PC-9 (cell line): Measurements from ENCODE around the gene CHST1. TPM values are rescaled to one million over a fixed set of nuclear protein-coding genes. Genes with fewer than 3 reads are reported as not detected.

Experiments used
- BruUV-seq: library from RNA; stranded (reverse); fragments of 400-500 nt; replicated peaks from 2 replicates; lab custom pipeline; 2021; lab: Mats Ljungman, UMichigan
- CTCF ChIA-PET: fragments of 300-600 bp; sonication (Branson Sonifier 250); formaldehyde crosslinking; loops from one replicate; lab custom pipeline; 2022; ENCODE audit warnings: antibody characterized with exemption; lab: Charles Lee
- POLR2A ChIA-PET: fragments of 300-600 bp; sonication (Branson Sonifier 250); formaldehyde crosslinking; loops from one replicate; lab custom pipeline; 2022; ENCODE audit warnings: antibody characterized with exemption; ENCODE audit not compliant: unreplicated experiment; lab: Charles Lee
- DNase-seq, 2 experiments: peaks; one replicate each; pipeline versions ENCODE4 v3.0.0 to v3.0.0-alpha.2; 2015 to 2022; ENCODE audit warnings: mixed read lengths in 1 of 2
- H2AFZ ChIP-seq: fragments of 200-600 bp; sonication (generic); 2 replicates; pipeline ENCODE4 v1.8.1; 2017; ENCODE audit warnings: antibody characterized with exemption
- H3F3A ChIP-seq: fragments of 200-600 bp; sonication (generic); 2 replicates; pipeline ENCODE4 v1.8.1; 2017; ENCODE audit warnings: antibody characterized with exemption, mild to moderate bottlenecking, low read depth; ENCODE audit not compliant: insufficient read depth
- H3K27ac ChIP-seq: fragments of 200-600 bp; sonication (generic); 2 replicates; pipeline ENCODE4 v1.6.1; 2016; ENCODE audit warnings: mixed run types
- H3K27me3 ChIP-seq: fragments of 200-600 bp; sonication (generic); 2 replicates; pipeline ENCODE4 v1.6.1; 2016; ENCODE audit warnings: low read depth, mixed run types; ENCODE audit not compliant: insufficient read depth
- H3K36me3 ChIP-seq: fragments of 200-600 bp; sonication (generic); 2 replicates; pipeline ENCODE4 v1.6.1; 2016; ENCODE audit warnings: low read depth, mixed run types
- H3K4me1 ChIP-seq: fragments of 200-600 bp; sonication (generic); replicated peaks from 2 replicates; pipeline ENCODE4 v1.6.1; 2016; ENCODE audit warnings: mixed run types; ENCODE audit not compliant: insufficient read depth
- H3K4me2 ChIP-seq: fragments of 200-600 bp; sonication (generic); 2 replicates; pipeline ENCODE4 v1.6.1; 2017; ENCODE audit warnings: mixed run types
- H3K4me3 ChIP-seq: fragments of 200-600 bp; sonication (generic); 2 replicates; pipeline ENCODE4 v1.6.1; 2016; ENCODE audit warnings: mixed run types
- H3K79me2 ChIP-seq: fragments of 200-600 bp; sonication (generic); 2 replicates; pipeline ENCODE4 v1.6.1; 2017; ENCODE audit warnings: low read depth, mixed run types
- H3K9me2 ChIP-seq: fragments of 200-600 bp; sonication (generic); 2 replicates; pipeline ENCODE4 v1.8.1; 2017; ENCODE audit warnings: mild to moderate bottlenecking; ENCODE audit not compliant: insufficient read depth
- H3K9me3 ChIP-seq: fragments of 200-600 bp; sonication (generic); 2 replicates; pipeline ENCODE4 v1.8.1; 2016; ENCODE audit warnings: low read depth; ENCODE audit not compliant: insufficient read depth
- H4K20me1 ChIP-seq: fragments of 200-600 bp; sonication (generic); 2 replicates; pipeline ENCODE4 v1.8.1; 2017; ENCODE audit not compliant: insufficient read depth
- EZH2 ChIP-seq: fragments of 200-600 bp; sonication (generic); IDR thresholded peaks from 2 replicates; pipeline ENCODE4 v1.8.0; 2017; ENCODE audit warnings: antibody characterized with exemption, low read depth
- intact Hi-C: fragments of 100-400 bp; cut with micrococcal nuclease; formaldehyde crosslinking; loops from one replicate; pipeline ENCODE4 v1.10.0; 2022; ENCODE audit not compliant: unreplicated experiment
- total RNA-seq: library from RNA; stranded (reverse); gene quantifications from 2 replicates; pipeline ENCODE4 v1.2.3, GENCODE V29; 2021
- TF ChIP-seq, protein P1 (sequence below): fragments of 200-600 bp; sonication (generic); conservative IDR thresholded peaks from 2 replicates; pipeline ENCODE4 v1.6.1; 2017; ENCODE audit warnings: mixed run types, antibody characterized with exemption, mild to moderate bottlenecking, moderate library complexity

The CHST1 gene
- total RNA-seq, 1 experiment from 2014 or later = not detected

DNA sequence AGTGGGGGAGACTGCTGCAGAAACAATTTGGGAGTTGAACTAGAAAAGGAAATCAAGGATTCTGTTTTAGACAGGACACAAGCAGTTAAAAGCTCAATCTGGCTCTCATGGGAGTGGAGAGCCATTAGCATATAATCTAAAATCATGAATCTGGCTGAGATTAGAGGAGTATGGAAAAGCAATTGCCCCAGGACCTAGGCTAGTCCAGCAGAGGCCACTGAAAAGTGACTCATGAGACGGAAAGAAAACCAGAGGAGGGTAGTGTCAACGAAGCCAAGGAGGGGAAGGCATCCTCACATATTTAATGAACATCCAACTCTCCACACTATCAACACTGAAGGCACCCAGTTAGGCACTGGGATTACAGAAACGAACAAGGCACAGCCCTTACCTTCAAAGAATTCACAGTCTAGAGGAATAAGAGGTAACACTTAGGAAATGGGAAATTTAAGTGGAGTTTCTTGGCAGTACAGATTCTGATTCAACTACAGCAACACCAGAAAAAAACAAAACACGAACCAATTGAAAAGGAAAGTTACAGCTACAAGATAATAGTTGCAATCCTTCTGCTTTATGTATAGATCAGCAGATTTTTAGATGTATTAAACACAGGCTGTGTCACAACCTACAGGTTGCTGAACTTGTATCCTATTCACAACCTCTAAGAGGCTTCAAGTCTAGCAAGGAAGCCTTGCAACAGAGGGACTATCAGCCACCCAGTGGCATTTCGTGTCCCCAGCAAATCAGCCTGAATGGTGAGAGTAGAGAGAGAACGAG lies 43.7 kb upstream of the CHST1 start:
- H3K36me3 ChIP-seq = no peaks in the 10 kb centered on the region
- H3K27ac ChIP-seq = no peak overlapping the region
- no peaks in the 10 kb centered on the region for H3K4me1 ChIP-seq
- H3F3A ChIP-seq = no peaks in the 10 kb centered on the region
- no peaks in the 10 kb centered on the region for H3K9me2 ChIP-seq
- no peaks in the 10 kb centered on the region for H3K9me3 ChIP-seq
- no peak for TF ChIP-seq EZH2
- TF ChIP-seq, protein P1, sequence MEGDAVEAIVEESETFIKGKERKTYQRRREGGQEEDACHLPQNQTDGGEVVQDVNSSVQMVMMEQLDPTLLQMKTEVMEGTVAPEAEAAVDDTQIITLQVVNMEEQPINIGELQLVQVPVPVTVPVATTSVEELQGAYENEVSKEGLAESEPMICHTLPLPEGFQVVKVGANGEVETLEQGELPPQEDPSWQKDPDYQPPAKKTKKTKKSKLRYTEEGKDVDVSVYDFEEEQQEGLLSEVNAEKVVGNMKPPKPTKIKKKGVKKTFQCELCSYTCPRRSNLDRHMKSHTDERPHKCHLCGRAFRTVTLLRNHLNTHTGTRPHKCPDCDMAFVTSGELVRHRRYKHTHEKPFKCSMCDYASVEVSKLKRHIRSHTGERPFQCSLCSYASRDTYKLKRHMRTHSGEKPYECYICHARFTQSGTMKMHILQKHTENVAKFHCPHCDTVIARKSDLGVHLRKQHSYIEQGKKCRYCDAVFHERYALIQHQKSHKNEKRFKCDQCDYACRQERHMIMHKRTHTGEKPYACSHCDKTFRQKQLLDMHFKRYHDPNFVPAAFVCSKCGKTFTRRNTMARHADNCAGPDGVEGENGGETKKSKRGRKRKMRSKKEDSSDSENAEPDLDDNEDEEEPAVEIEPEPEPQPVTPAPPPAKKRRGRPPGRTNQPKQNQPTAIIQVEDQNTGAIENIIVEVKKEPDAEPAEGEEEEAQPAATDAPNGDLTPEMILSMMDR = no peak
- H3K79me2 ChIP-seq = no peaks in the 10 kb centered on the region
- no peaks in the 10 kb centered on the region for H4K20me1 ChIP-seq
- H3K27me3 ChIP-seq = peaks cover 95% of the 10 kb centered on the region
- H3K4me3 ChIP-seq = no peak overlapping the region
- no peak overlapping the region for H2AFZ ChIP-seq
- intact Hi-C loops = no loop called here
- BruUV-seq = no TSS peak
- no peak overlapping the region for H3K4me2 ChIP-seq
- ChIA-PET CTCF (no interaction called here), POLR2A (no interaction called here)
- DNase-seq = no peak

DNA sequence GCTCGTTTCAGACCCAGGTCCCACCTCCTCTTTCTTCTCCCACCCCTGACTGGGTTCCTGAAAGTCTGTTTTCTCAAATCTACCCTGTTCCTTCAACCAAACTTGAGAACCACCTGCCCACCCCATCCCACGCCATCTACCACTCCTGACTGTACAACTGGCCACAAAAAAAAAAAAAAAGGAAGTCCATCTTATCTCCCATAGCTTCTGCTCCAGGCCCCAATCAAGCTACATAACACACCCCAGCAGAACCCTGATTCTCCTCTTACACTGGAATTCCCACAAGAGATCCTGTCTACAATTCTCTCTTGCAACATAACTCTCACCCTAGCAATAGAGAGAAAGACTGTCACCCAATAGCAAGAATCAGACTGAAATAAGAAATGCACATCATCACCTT lies 39.2 kb upstream of the CHST1 start:
- no TSS peak for BruUV-seq
- Histone ChIP-seq H3K4me2 (no peak overlapping the region), H3K27ac (no peak overlapping the region), H3K9me3 (no peaks in the 10 kb centered on the region), H4K20me1 (no peaks in the 10 kb centered on the region), H2AFZ (no peak overlapping the region), H3K27me3 (peaks cover 98% of the 10 kb centered on the region), H3K36me3 (no peaks in the 10 kb centered on the region), H3K4me1 (no peaks in the 10 kb centered on the region), H3K79me2 (no peaks in the 10 kb centered on the region), H3F3A (no peaks in the 10 kb centered on the region), H3K9me2 (no peaks in the 10 kb centered on the region), H3K4me3 (no peak overlapping the region)
- ChIA-PET POLR2A (no interaction called here), CTCF (no interaction called here)
- no peak for DNase-seq
- no peak for TF ChIP-seq EZH2
- TF ChIP-seq, protein P1 = no peak
- intact Hi-C loops = no loop called here

DNA sequence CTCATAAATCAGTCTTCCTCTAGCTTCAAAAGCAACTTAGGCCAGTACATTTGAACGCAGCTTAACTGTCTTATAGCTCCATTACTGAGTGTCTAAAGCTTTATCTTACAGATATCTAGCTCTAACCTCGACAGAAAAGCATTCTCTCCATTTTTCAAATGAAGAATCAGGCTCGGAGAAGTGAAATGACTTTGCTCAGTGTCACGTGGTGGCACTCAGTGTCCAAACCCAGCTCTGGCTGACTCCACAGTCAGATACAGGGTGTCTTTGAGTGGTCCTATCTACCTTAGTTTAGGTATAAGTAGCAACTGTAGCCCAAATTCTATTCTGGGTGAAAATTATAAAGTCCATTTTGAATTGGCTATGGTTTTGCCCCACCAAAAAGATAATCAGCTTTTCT lies 38.7 kb upstream of the CHST1 start:
- TF ChIP-seq, protein P1 = no peak
- TF ChIP-seq EZH2 = no peak
- no peak for DNase-seq
- no peak overlapping the region for H3K27ac ChIP-seq
- H3K9me3 ChIP-seq = no peaks in the 10 kb centered on the region
- intact Hi-C loops = no loop called here
- ChIA-PET POLR2A (no interaction called here), CTCF (no interaction called here)
- H3K79me2 ChIP-seq = no peaks in the 10 kb centered on the region
- H3K4me3 ChIP-seq = no peak overlapping the region
- H3K36me3 ChIP-seq = no peaks in the 10 kb centered on the region
- peaks cover 98% of the 10 kb centered on the region for H3K27me3 ChIP-seq
- H4K20me1 ChIP-seq = no peaks in the 10 kb centered on the region
- BruUV-seq = no TSS peak
- H3F3A ChIP-seq = no peaks in the 10 kb centered on the region
- H3K4me1 ChIP-seq = no peaks in the 10 kb centered on the region
- no peaks in the 10 kb centered on the region for H3K9me2 ChIP-seq
- no peak overlapping the region for H3K4me2 ChIP-seq
- H2AFZ ChIP-seq = no peak overlapping the region
